NCI-H1436 treated with DMSO at 0.1 percent for 48 hours (cell line): ENCODE results near the gene STARD3.
"Not testable (repeated sequence)": the region's sequence is repeated elsewhere in the genome, so short reads cannot be mapped to it uniquely, and the experiment has no call there.

Source experiments
- DNase-seq: peaks from one replicate; lab custom pipeline; 2025; lab: John Stamatoyannopoulos, UW

STARD3 gene

DNA sequence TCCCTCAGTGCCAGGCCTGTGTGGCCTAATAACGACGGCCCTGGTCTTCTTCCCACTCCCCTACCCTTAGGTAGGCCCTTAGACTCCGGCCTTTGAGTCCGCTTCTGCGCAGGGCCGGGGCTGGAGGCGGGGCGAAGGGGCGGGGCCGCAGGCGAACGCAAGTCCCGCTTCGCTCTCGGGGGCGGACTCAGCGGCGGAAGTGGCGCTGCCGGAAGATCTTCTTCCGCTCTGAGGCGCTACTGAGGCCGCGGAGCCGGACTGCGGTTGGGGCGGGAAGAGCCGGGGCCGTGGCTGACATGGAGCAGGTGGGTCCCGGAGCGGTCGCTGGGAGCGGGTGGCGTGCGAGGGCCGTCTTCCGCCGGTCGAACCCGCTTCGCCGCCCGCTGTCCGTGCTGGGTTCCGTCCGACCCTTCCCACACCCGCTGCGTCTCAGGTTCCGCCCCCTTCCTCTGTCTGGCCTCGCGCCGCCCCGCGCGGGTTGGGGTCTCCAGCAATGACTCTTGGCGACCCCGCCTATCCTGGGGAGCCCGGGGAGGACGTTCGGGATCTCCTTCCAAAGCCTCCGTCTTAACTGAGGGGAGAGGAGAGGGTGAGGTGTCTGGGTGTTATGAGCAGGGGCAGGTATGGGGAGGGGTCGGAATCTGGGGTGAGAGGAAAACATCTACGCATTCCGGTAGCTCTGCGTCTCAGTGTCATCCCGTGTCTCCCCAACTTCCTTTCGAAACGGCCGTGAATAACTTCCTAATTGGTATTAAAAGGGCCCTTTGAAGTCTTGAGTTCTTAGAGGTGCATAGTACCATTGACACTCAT is at the start of gene STARD3:
Gene STARD3, plus strand, starts transcription at position 218 of the 810 bp plus-strand sequence. CDS start 16,388 bp downstream, outside the sequence.
- DNase-seq: peak; percentile 21

DNA sequence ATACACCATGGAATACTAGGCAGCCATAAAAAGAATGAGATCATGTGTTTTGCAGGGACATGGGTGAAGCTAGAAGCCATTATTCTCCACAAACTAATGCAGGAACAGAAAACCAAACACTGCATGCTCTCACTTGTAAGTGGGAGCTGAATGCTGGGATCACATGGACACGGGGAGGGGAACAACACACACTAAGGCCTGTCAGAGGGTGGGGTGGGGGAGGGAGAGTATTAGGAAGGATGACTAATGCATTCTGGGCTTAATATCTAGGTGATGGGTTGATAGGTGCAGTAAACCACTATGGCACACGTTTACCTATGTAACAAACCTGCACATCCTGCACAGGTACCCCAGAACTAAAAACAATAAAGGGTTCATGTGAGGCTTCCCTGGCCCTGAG is 46.8 kb upstream of the STARD3 start:
- not testable (repeated sequence) for DNase-seq

- DNase-seq: no peak
Measured at GRCh38 chr17:39591958-39592954, 44.7 kb upstream of the STARD3 start.

DNA sequence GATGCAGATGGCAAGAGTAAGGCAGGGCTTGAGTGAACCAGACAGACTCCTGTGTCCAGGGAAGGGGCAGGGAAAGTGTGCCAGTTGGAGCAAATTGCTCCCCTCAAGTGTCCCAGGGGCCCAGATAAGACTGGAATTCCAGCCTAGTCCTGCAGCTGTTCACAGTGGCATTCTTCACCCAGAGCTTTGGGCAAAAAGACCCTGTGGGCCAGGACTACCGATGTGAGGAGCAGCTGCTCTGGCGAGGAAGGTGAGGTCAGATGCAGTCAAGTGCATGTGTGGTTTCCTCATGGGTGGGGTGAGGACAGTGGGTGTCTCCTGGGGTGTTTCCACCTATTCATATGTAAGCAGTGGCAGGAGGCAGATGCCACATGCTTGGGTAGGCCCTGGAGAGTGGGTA is 43.6 kb upstream of the STARD3 start:
- DNase-seq: no peak

GRCh38 chr17:39595294-39595693 is 41.6 kb upstream of the STARD3 start:
- DNase-seq: no peak

DNA sequence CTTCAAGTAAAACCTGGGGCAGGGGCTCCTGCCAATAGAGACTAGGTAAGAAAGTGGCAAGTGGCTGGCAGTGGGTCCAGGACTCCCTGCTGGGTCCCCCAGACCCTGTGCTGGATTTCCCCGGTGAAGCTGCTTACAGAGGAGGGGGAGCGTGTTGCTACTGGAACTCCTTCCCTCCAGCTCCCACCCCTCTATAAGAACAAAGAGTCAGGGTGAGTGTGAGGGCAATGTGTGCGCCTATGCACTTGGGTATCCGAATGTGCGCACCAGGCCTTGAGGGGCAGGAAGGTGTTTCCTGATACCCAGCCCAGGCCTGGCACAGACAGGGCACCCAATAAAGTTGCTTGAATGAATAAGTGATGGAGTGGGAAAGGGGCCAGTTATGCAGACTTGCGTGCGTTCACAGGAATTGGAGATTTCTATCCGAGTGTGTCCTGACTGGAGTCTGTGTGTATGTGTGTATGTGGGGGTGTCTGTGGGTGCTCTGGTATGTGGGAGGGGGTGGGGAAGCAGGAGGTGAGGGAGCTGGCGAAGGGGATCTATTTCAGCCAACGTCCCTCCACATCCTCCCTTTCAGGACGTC is 40.9 kb upstream of the STARD3 start:
- no peak for DNase-seq

DNA sequence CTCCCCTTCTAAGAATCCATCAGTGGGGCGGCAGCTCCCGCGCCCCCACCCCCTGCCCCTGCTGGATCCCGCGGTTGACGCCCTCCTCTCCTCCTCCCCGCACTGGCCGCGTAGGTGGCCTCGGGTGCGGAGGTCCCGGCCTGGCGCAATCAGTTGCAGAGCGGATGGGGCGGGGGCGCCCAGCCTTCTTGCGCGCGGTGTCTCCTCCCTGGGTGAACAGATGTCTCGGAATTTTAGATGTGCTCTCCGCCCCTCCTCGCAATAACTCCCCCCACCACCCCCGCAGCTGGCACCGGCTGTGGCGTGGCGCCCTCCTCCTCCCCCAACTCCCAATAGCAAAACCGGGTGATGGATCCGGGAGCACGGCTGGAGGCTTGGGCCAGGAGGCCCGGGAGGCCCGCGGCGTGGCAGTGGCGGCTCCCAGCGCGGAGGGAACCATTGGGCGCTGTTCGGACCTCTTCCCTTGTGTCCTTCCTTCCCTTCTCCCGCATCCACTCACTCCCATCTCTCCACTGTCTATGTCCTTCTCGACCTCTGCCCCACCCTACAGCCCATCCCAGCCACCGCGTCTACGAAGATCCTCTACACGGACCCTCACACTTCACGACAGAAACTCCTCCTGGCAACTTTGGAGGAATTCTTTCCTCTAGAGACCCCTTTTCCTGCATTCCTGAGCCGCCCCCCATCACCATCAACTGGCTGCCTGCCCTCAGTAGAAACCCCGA is 40.2 kb upstream of the STARD3 start:
- DNase-seq: no peak

- DNase-seq: no peak
Measured at GRCh38 chr17:39597372-39598046, 39.4 kb upstream of the STARD3 start.

GRCh38 chr17:39598047-39598481 is 38.9 kb upstream of the STARD3 start:
- no peak for DNase-seq

GRCh38 chr17:39598630-39599003 is 38.3 kb upstream of the STARD3 start:
- DNase-seq: no peak

- DNase-seq: no peak
Measured at GRCh38 chr17:39599004-39599664, 37.8 kb upstream of the STARD3 start.

DNA sequence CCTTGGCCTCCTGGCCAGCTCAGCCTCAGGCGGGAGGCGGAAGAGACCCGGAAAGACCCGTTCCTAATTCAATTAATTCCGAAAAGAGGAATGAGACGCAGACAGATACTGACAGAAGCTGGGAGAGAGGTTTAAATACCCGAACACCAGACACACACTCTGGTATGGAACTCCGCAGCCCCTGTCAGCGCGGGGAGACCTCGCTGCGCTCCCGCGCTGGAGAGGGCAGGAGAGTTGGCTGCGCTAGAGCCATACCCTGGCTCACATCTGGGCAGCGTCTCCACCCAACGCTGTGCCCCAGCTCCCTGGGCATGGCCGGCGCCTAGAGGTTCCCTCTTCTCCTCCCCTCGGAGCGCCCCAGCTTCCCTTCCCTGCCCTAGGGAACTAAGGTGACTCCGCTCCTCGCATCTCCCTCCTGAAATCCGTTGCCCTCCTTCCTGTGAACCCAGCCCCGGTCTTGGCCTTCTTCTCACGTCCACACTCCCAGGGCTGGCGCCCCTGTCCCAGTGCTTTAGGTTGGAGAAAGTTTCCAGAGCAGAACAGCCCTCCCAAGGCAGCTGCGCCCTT is 37.2 kb upstream of the STARD3 start:
- DNase-seq: no peak

DNA sequence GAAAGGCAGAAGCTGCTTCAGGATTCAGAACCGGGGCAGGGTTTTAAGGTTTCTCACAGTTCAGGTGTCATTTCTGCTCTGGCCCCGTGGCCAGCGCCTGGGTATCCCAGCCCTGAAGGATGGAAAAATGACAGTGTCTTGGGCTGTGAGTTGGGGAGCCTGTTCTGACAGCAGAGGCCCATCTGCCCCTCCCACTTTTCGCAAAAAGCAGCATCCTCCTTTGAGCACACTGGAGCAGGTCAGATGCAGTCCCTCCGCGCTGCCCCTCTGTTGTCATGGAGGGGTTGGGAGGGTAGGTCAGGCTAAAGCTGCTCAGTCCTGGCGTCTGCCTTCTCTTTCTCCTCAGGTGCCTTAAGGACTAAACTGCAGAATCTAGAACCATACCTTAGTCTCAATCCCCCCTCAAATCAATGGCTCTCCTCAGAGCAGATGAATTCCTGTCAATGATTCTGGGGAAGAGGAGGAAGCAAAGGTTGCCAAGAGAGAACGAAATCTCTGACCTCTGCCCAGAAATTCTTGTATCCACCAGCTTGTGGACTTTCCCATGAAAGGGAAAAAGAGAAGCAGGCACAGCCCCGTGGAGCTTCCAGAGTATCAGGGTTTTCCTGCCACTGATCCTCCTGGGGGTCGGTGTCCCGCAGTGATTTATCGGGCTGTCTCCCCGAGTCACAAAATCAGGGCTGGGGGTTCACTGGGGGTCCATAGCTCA is 36.5 kb upstream of the STARD3 start:
- no peak for DNase-seq

- DNase-seq: no peak
Measured at GRCh38 chr17:39600997-39601597, 35.8 kb upstream of the STARD3 start.

GRCh38 chr17:39601758-39602532 is 35.0 kb upstream of the STARD3 start:
- DNase-seq: no peak

- no peak for DNase-seq
Measured at GRCh38 chr17:39602533-39603303, 34.2 kb upstream of the STARD3 start.

DNA sequence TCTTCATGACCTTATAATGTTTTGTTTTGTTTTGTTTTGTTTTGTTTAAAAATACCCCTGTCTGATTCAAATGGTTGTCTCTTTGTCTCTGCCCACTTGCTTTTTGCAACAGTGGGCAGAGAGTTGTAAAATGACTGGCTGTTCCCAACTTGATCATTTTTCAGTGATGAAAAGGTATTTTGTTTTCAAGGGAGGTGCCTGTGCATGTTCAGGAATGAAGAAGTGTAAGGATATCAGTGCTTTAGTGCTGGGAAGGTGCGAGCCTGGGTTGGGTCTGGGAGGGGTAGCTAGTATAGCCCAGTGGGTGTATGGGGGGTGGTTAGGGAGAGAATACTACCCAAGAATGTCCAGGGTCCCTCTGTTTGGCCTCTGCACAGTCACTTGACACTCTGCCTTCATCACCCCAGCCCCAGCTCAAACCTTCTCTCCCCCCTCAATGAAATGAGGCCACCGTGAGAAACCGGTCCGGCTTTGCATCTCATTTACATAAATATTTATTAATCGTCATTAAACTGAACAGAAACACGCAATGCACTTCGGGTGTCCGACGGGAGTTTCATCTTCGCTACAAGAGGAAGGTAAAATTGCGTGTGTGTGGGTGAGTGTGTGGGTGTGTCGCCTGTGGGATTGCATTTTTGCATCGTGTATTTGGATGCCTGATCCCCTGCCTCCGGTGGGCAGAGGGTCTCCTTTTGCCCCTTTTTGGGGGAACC is 33.5 kb upstream of the STARD3 start:
- DNase-seq: no peak
